HG02642 (cell line): ENCODE data around the gene MACO1.
"Not testable (repeated sequence)": the region's sequence is repeated elsewhere in the genome, so short reads cannot be mapped to it uniquely, and the experiment has no call there.

Experiments used
- ATAC-seq: cut with Tn5 transposase; IDR thresholded peaks from one replicate; pipeline ENCODE4 v1.9.1; 2021; ENCODE audit warnings: mild to moderate bottlenecking; ENCODE audit not compliant: unreplicated experiment, poor library complexity

The MACO1 gene

GRCh38 chr1:25451908-25452307, 21.2 kb downstream of the MACO1 start:
- ATAC-seq, result no peak

- ATAC-seq, result no peak
These were observed 25.8 kb downstream of the MACO1 start for GRCh38 chr1:25456502-25456901.

DNA sequence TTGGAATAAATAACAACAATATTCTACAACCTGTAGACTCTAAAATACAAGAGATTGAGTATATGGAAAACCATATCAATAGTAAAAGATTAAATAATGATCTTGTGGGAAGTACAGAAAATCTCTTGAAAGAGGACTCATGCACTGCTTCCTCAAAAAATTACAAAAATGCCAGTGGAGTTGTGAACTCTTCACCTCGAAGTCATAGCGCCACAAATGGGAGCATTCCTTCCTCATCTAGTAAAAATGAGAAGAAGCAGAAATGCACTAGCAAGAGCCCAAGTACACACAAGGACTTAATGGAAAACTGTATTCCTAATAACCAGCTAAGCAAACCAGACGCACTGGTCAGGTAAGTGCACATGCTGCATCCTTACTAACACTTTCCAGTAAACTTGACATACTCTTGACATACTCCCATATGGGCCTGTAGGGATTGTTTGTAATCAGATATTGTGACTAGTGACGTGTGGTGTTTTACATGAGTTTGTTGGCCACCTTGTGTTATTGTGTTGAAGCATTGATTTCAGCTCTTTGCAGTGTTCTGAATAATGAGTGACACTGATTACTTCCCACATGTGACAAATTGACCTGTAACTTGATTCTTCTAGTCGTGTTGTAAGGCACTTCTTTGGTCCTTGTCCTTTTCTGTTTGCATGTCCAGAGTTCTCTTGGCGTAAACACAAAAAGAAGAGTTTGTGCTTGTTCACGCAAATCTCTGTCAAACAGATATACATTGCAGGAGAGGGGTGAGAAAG, 28.0 kb downstream of the MACO1 start:
- no peak for ATAC-seq

- no peak for ATAC-seq
These were observed 29.3 kb downstream of the MACO1 start for GRCh38 chr1:25460020-25460419.

GRCh38 chr1:25460816-25461215, 30.1 kb downstream of the MACO1 start:
- not testable (repeated sequence) for ATAC-seq

GRCh38 chr1:25461849-25462248, 31.2 kb downstream of the MACO1 start:
- no peak for ATAC-seq

GRCh38 chr1:25462732-25463131, 32.0 kb downstream of the MACO1 start:
- no peak for ATAC-seq

GRCh38 chr1:25467193-25467592, 36.5 kb downstream of the MACO1 start:
- ATAC-seq, result no peak

DNA sequence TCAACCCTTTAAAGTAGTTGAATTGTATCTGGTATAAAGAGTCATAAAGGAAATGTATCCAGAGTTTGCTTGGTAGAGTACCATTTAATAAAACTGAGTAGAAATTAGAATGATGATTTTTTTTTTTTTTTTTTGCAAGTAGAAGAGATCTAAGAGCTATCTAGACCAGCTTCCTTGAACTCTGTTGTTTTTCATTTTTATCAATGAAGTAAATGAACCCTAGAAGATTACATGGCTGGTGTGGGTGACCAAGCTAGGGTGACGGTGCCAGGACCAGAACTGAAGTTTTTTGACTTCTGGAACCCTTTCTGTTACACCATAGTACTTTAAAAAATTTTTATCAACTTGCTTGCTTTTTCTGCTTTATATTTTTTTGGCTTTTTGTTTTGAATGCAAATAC, 36.9 kb downstream of the MACO1 start:
- ATAC-seq, result no peak

DNA sequence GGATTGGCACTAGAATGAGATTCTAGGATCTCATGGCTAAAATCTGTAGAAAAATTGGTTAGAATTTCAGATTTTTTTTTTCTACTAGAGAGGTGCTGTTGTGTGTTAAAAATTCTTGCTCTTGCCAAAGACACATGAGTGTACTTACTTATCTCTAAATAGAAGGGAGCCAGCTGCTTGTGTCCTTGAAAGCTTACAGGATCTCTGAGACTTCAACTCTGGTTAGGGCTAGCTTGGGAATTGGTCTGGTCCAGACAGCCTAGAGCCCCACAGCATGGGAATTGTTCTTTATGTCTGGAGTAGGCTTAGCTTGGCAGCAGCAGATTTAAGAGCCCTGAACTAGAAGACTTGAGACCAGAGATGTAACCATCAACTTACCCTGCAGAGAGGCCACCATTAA, 37.3 kb downstream of the MACO1 start:
- ATAC-seq, result no peak

DNA sequence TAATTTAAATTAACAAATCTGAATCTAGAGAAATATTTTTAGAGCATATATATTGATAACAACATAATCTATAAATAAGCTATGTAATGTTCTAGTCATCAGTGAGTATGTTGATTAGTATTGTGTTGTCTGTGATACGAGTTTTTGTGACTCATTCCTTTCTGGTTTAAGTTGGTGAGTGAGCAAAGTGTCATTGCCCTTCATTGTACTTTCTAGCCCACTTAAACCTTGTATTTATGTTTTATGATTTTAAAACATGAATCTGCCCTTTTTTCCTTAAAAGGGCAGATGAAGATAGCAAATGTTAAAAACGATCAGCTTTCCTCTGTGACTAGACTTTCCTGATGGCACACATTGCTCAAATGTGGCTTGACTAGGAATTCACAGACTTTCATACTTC, 38.5 kb downstream of the MACO1 start:
- no peak for ATAC-seq

DNA sequence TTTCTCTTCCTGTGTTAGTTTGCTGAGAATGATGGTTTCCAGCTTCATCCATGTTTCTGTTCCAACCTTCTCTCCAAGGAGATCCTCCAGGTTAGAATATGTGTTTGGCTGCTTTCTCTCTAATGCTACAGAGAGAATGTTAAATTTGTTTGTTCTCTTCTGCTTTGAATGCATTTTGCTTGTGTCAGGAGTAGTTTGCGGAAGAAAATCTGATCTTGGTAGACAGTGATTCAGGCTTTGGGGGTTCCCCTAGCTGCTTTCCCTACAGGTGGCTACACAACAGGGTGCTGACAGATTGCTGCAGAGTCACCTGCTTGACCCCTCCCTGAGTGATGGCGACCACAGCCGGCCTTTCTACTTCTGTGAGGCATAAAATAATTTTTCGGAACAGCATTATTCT, 41.8 kb downstream of the MACO1 start:
- ATAC-seq, result no peak

DNA sequence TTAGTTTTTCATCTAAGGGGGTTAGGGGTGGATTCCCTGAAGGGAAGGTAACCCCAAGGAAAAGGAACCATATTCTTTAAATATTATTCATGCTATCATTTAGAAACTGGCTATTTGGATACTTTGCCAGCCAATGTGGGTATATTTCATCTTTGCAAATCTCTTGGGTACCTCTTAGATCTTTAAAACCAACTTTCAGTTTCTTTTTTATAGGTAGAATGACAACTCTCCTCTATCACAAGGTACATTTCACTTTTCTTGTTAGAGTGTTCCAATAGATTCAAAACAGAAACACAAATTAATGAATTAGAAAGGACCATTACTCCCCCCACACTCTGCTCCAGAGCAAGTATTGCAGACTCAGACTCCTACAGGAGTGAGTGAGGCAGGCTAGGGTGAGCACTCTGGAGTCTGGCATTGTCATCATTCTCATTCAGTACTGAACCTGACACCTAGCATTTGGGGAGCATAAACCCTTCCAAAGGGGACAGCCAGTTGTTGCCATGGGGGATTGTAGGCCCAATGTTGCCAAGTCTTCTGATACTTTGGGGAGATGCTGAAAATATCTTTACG, 43.0 kb downstream of the MACO1 start:
- no peak for ATAC-seq

DNA sequence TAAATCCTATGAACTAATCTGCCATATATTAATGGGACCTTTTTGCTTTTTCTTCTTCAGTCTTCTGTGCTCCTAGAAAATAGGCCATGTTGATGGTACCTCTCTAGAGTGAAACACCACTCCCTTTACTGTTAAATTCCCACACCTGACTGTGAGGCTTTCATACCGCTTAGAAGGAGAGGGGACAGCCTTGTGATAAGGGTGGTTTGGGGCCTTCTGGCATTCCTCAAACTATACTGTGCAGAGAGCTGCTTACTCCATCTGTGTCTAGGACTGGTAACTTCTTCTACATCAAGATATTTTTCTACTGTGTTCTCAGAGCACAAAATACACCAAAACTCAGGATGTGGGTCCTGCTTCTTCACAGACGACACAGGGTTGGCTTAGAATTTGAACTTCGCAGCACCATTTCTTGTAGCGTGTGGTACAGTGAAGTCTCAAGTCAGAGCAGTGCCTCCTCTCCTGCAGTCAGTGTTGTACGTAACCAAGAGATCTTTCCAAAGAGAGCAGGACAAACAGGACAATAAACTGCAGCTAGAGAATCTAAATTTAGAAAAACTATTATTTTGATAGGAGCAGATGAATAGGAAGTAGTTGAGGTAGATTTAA, 43.8 kb downstream of the MACO1 start:
- ATAC-seq, result no peak

DNA sequence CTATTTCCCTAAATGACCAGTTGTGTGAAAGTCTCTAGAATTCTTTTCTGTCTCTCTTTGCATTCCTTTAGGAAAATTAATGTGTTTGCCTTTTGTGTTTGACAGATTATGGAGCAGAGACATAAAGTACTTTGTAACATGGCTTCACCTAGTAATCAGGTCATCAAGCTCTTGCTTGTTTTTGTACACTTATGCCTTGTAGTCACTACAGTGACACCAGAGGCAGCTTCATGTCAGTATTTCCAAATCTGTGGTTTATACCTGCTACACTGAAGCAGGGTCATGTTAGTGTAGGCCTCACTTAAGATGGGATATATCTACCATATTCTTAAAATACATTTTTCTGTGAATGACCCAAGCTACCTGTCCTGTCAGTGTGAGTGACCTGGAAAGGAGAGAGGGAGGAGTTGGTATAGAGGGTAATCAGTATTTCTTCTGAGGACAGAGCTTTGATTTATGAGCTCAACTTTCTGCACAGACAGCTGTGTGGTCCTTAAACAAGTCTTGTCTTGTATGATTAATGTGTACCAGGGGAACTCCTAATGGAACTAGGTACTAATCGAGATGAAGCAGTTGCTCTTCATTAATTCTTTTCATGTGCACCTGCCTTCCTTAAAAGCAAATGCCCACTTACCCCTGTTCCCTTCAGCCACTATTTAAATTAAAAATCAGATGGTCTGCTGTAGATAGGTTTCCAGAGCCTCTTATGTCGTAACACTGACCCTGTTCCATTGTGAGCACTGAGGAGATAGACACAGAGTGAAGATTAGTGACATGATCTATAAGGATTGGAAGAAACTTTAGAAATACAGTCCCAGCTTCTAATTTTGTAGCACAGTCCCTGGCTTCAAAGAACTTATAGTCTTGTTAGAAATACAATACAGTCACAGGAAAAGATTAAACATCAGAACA, 45.7 kb downstream of the MACO1 start:
- no peak for ATAC-seq

DNA sequence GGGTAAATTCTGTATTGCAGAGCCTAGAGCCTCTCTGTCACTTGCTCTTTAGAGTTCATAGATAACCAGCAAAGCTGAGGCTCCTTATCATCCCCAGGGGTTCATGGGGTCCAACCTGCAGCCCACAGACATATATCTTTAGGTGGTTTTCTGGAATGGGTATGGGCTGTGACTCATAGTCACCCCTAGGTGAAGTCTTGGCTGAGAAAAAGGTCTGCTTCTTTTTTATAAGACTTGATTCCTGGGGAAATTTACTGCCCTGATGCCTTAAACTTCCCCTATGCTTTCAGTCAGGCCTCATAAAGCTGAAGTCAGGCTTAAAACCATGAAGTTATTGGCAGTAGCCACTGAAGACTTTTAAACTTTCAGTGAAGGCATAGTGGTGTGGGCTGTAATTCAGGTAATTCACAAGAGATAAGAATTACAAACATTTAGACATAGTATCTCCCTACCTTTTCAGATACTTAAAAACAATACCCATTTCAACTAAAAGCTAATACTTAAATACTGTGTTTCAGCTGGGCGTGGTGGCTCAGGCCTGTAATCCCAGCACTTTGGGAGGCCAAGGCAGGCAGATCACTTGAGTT, 46.8 kb downstream of the MACO1 start:
- no peak for ATAC-seq

DNA sequence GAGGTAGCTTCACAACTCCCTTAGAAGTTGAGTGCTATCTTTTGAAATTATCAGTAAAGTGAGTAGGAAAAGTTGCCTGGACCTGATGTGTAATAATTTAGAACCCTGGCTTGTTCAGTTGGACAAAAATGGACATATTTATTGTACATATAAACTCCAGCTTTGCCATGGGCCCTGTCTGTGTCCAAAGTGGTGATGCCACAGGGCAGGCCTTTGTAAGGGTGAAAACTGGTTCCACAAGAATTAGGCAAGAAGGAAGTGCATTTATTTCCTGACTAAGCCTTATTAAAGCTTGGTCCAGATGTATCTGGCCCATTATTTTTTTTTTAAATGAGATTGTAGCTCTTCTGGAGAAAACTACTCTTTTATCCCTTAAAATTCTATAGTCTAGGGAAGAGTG, 47.9 kb downstream of the MACO1 start:
- ATAC-seq, result no peak

- no peak for ATAC-seq
These were observed 50.9 kb downstream of the MACO1 start for GRCh38 chr1:25481625-25482024.

DNA sequence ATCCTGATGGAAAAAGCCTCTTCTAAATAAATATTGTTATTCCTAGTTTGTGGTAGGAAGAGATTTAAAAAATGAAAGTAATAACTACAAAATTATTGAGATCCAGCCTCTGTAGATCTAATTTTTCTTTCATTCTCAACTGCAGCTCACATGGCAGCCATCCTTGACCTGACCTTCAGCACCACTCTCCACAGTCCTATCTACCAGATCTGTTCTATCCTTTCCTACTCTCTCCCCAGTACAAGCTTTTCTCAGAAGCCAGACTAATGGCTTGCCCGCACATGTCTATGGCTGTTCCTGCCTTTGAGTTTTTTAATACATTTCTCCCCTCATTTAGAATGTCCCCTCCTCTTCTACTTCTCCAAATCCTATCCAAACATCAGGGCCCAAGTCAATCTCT, 51.5 kb downstream of the MACO1 start:
- no peak for ATAC-seq

DNA sequence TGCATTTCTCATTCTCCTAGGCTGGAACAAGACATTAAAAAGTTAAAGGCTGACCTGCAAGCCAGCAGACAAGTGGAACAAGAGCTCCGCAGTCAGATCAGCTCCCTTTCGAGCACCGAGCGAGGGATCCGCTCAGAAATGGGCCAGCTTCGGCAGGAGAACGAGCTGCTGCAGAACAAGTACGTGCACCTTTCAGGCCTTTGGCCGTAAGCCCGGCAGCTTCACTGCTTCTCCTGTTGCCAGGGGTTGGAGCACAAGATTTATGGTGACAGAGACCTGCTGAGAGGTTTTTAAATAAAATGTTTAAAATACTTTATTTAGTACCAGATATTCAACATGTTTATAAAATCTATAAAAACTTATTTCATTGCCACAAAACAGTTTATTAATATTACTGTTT, 53.4 kb downstream of the MACO1 start:
- ATAC-seq, result no peak
